Measurements from ENCODE around the gene MIB2.

Gene MIB2

GRCh38 chr1:1597275-1597930 is 17.9 kb upstream of the MIB2 start:
- peak; percentile 55 for DNase-seq

GRCh38 chr1:1598051-1598719 is 17.1 kb upstream of the MIB2 start:
- DNase-seq, result no peak

GRCh38 chr1:1598720-1599029 is 16.6 kb upstream of the MIB2 start:
- no peak for DNase-seq

- peak; percentile 65 for DNase-seq
Observed at GRCh38 chr1:1599030-1599934, 16.0 kb upstream of the MIB2 start.

- no peak for DNase-seq
Observed at GRCh38 chr1:1599935-1600860, 15.1 kb upstream of the MIB2 start, which contains the start of gene FNDC10. TSS of gene FNDC10 (minus strand) at chr1:1600135. CDS start at chr1:1600015, 120 bp downstream.

- DNase-seq, result no peak
Observed at GRCh38 chr1:1600861-1601563, 14.3 kb upstream of the MIB2 start.

- DNase-seq, result no peak
Observed at GRCh38 chr1:1601564-1602303, 13.6 kb upstream of the MIB2 start.

- DNase-seq, result no peak
Observed at GRCh38 chr1:1602304-1602967, 12.9 kb upstream of the MIB2 start.

GRCh38 chr1:1602968-1603506 is 12.3 kb upstream of the MIB2 start:
- no peak for DNase-seq

- DNase-seq, result no peak
Observed at GRCh38 chr1:1603671-1604373, 11.5 kb upstream of the MIB2 start.

- DNase-seq, result no peak
Observed at GRCh38 chr1:1604374-1605033, 10.8 kb upstream of the MIB2 start.

- DNase-seq, result no peak
Observed at GRCh38 chr1:1605034-1605591, 10.2 kb upstream of the MIB2 start.

GRCh38 chr1:1605724-1606123 is 9.6 kb upstream of the MIB2 start:
- DNase-seq, result no peak

GRCh38 chr1:1606232-1606631 is 9.1 kb upstream of the MIB2 start:
- no peak for DNase-seq

GRCh38 chr1:1609822-1610485 is 5.3 kb upstream of the MIB2 start:
- DNase-seq, result no peak

GRCh38 chr1:1610796-1611195 is 4.5 kb upstream of the MIB2 start:
- no peak for DNase-seq

GRCh38 chr1:1612104-1612400 is 3.2 kb upstream of the MIB2 start:
- no peak for DNase-seq

GRCh38 chr1:1613509-1614082 is 1.7 kb upstream of the MIB2 start:
- no peak for DNase-seq
